HG03039 (cell line): ENCODE data around the gene TRIM49.
"Not testable (repeated sequence)": the region's sequence is repeated elsewhere in the genome, so short reads cannot be mapped to it uniquely, and the experiment has no call there.

Source experiments
- ATAC-seq: cut with Tn5 transposase; IDR thresholded peaks from one replicate; pipeline ENCODE4 v1.9.1; 2021; ENCODE audit warnings: mild to moderate bottlenecking, moderate library complexity; ENCODE audit not compliant: unreplicated experiment

Gene TRIM49

GRCh38 chr11:89808475-89808874 is at the start of gene TRIM49:
Gene TRIM49, minus strand, starts transcription at chr11:89808575. Its CDS starts 4,106 bp downstream, at chr11:89804469.
- ATAC-seq, result not testable (repeated sequence)

- ATAC-seq, result not testable (repeated sequence)
Measured at GRCh38 chr11:89826694-89827093, 18.3 kb upstream of the TRIM49 start.

- not testable (repeated sequence) for ATAC-seq
Measured at GRCh38 chr11:89820008-89820407, 11.6 kb upstream of the TRIM49 start.

- ATAC-seq, result not testable (repeated sequence)
Measured at GRCh38 chr11:89813535-89813934, 5.2 kb upstream of the TRIM49 start.

GRCh38 chr11:89787506-89788063 is 20.8 kb downstream of the TRIM49 start:
- not testable (repeated sequence) for ATAC-seq

GRCh38 chr11:89785726-89786125 is 22.6 kb downstream of the TRIM49 start:
- ATAC-seq, result not testable (repeated sequence)

- ATAC-seq, result not testable (repeated sequence)
Measured at GRCh38 chr11:89750822-89751221, 57.6 kb downstream of the TRIM49 start.
